Measurements from ENCODE around the gene TEPSIN.

TEPSIN gene

GRCh38 chr17:81182596-81182995 lies 56.3 kb downstream of the TEPSIN start:
- no peak for DNase-seq

- no peak for DNase-seq
Measured at GRCh38 chr17:81181811-81182185, 57.1 kb downstream of the TEPSIN start.

- no peak for DNase-seq
Measured at GRCh38 chr17:81180836-81181810, 57.7 kb downstream of the TEPSIN start.

GRCh38 chr17:81179861-81180260 lies 59.0 kb downstream of the TEPSIN start:
- no peak for DNase-seq

- no peak for DNase-seq
Measured at GRCh38 chr17:81179220-81179619, 59.6 kb downstream of the TEPSIN start.

All from fibroblast of skin of abdomen (primary cell).